ENCODE results near the gene ANKRD23. TPM values are rescaled to one million over a fixed set of nuclear protein-coding genes. Genes with fewer than 3 reads are reported as not detected.

ANKRD23 gene
- total and polyA plus RNA-seq, 2 donors (not counting 1 experiment from before 2014, with no cell fraction given), result 0.41 to 1.3 TPM

DNA sequence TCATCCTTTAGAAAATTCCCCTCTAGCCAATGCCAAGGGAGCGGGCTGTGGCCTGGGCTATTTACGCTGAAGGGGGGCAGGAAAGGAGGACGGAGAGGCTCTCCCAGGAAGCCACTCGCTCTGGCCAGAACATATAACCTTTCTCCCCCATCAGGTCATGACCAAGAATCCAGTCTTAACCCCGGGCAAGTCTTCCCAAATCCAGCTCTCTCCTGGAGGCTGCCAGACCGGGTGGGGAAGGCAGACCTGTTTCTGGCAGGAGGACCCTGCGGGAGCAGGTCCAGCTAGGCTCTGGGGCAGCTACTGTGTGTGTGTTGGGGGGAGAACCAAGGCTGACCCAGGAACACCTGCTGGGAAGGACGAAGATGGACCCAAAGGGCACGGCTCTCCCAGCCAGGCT lies 39.5 kb upstream of the ANKRD23 start:
- Histone ChIP-seq H3K9me3 (ENCODE audit: control insufficient read depth, insufficient read depth, low read depth, low read length) (no peaks in the 10 kb centered on the region), H3K36me3 (ENCODE audit: control insufficient read depth, insufficient read depth, low read length) (no peaks in the 10 kb centered on the region), H3K4me2 (ENCODE audit: extremely low read depth, insufficient read depth, low read length) (no peak overlapping the region), H3K4me3 (replicated peaks in 1 of 4; ENCODE audit: control extremely low read depth in 1 of 4, insufficient read depth in 1 of 4, low read depth in 3 of 4, low read length in 4 of 4) (no peak overlapping the region), H3K27ac (ENCODE audit: insufficient read depth, low read length) (no peak overlapping the region), H3K9ac (ENCODE audit: insufficient read depth, low read length) (no peak overlapping the region), H4K20me1 (ENCODE audit: control insufficient read depth, extremely low read depth, insufficient read depth, low read length) (no peaks in the 10 kb centered on the region), H3K27me3 (ENCODE audit: control insufficient read depth, insufficient read depth, low read length) (peaks cover 12% of the 10 kb centered on the region), H3K79me2 (ENCODE audit: control insufficient read depth, insufficient read depth, low read length) (no peaks in the 10 kb centered on the region), H3K4me1 (ENCODE audit: control insufficient read depth, extremely low read depth, insufficient read depth, low read length) (no peaks in the 10 kb centered on the region), H2AFZ (ENCODE audit: low read length) (no peak overlapping the region)
- DNase-seq (ENCODE audit: low read depth in 2 of 2), result no peak
- TF ChIP-seq EZH2 (IDR thresholded peaks at IDR 0.05; ENCODE audit: low read length, missing control alignments), result no peak
- TF ChIP-seq, protein P1, sequence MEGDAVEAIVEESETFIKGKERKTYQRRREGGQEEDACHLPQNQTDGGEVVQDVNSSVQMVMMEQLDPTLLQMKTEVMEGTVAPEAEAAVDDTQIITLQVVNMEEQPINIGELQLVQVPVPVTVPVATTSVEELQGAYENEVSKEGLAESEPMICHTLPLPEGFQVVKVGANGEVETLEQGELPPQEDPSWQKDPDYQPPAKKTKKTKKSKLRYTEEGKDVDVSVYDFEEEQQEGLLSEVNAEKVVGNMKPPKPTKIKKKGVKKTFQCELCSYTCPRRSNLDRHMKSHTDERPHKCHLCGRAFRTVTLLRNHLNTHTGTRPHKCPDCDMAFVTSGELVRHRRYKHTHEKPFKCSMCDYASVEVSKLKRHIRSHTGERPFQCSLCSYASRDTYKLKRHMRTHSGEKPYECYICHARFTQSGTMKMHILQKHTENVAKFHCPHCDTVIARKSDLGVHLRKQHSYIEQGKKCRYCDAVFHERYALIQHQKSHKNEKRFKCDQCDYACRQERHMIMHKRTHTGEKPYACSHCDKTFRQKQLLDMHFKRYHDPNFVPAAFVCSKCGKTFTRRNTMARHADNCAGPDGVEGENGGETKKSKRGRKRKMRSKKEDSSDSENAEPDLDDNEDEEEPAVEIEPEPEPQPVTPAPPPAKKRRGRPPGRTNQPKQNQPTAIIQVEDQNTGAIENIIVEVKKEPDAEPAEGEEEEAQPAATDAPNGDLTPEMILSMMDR (conservative IDR thresholded peaks at IDR 0.05 in 1 of 2, IDR thresholded peaks at IDR 0.05 in 1 of 2; ENCODE audit: low read depth in 1 of 2, low read length in 2 of 2), result no peak

DNA sequence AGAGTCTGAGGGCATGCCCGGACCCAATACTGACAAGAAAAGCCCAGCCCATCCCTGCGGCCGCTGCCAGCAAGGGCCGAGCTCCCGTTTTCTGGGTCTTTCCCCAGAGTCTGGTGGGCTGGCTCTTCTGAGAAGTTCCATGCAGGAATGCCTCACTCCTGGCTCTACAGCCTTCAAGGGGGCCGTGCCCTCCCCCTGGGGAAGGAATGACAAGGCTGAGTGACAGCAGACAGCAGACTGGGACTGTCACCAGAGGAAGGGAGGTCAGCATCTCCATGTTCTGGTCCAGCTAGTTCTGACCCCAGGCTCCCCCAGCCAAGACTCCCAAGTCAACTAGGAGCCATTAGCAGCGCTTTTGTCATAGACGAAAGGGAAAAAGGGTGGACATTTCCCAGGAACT lies 39.1 kb upstream of the ANKRD23 start:
- H3K36me3 ChIP-seq (ENCODE audit: control insufficient read depth, insufficient read depth, low read length), result no peaks in the 10 kb centered on the region
- H2AFZ ChIP-seq (ENCODE audit: low read length), result no peak overlapping the region
- H3K27me3 ChIP-seq (ENCODE audit: control insufficient read depth, insufficient read depth, low read length), result peaks cover 12% of the 10 kb centered on the region
- H3K9ac ChIP-seq (ENCODE audit: insufficient read depth, low read length), result no peak overlapping the region
- no peaks in the 10 kb centered on the region for H3K9me3 ChIP-seq (ENCODE audit: control insufficient read depth, insufficient read depth, low read depth, low read length)
- H3K4me1 ChIP-seq (ENCODE audit: control insufficient read depth, extremely low read depth, insufficient read depth, low read length), result no peaks in the 10 kb centered on the region
- TF ChIP-seq, protein P1 (conservative IDR thresholded peaks at IDR 0.05 in 1 of 2, IDR thresholded peaks at IDR 0.05 in 1 of 2; ENCODE audit: low read depth in 1 of 2, low read length in 2 of 2), result no peak
- no peak for TF ChIP-seq EZH2 (IDR thresholded peaks at IDR 0.05; ENCODE audit: low read length, missing control alignments)
- no peaks in the 10 kb centered on the region for H3K79me2 ChIP-seq (ENCODE audit: control insufficient read depth, insufficient read depth, low read length)
- no peak for DNase-seq (ENCODE audit: low read depth in 2 of 2)
- H3K4me3 ChIP-seq (replicated peaks in 1 of 4; ENCODE audit: control extremely low read depth in 1 of 4, insufficient read depth in 1 of 4, low read depth in 3 of 4, low read length in 4 of 4), result no peak overlapping the region
- H3K4me2 ChIP-seq (ENCODE audit: extremely low read depth, insufficient read depth, low read length), result no peak overlapping the region
- H3K27ac ChIP-seq (ENCODE audit: insufficient read depth, low read length), result no peak overlapping the region
- H4K20me1 ChIP-seq (ENCODE audit: control insufficient read depth, extremely low read depth, insufficient read depth, low read length), result no peaks in the 10 kb centered on the region

DNA sequence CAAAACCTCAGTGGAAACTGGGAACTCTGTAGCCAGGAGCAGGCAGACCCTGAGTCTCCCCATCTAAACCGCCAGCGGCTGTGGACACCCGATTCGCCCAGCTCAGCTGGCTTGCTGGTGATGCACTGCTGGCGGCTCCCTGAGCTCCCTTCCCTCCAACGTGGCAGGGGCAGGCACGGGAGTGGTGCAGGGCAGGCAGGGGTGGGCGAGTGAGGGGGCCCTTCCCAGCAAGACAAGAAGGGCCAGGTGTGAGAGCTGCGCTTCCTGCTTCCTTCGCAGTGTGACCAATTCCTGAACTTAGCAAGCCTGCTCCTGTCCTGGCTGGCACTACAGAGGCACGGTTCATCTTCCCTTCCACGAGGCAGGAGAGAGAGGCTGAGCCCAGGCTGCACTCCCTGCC lies 38.4 kb upstream of the ANKRD23 start:
- Histone ChIP-seq H3K4me3 (replicated peaks in 1 of 4; ENCODE audit: control extremely low read depth in 1 of 4, insufficient read depth in 1 of 4, low read depth in 3 of 4, low read length in 4 of 4) (no peak overlapping the region), H2AFZ (ENCODE audit: low read length) (no peak overlapping the region)
- no peak for DNase-seq (ENCODE audit: low read depth in 2 of 2)

More for the DNA sequence above, 38.4 kb upstream of the ANKRD23 start:
- peaks cover 12% of the 10 kb centered on the region for H3K27me3 ChIP-seq (ENCODE audit: control insufficient read depth, insufficient read depth, low read length)
- TF ChIP-seq, protein P1 (conservative IDR thresholded peaks at IDR 0.05 in 1 of 2, IDR thresholded peaks at IDR 0.05 in 1 of 2; ENCODE audit: low read depth in 1 of 2, low read length in 2 of 2), result no peak
- no peak for TF ChIP-seq EZH2 (IDR thresholded peaks at IDR 0.05; ENCODE audit: low read length, missing control alignments)
- H3K36me3 ChIP-seq (ENCODE audit: control insufficient read depth, insufficient read depth, low read length), result no peaks in the 10 kb centered on the region
- no peak overlapping the region for H3K4me2 ChIP-seq (ENCODE audit: extremely low read depth, insufficient read depth, low read length)
- H3K9ac ChIP-seq (ENCODE audit: insufficient read depth, low read length), result no peak overlapping the region
- no peaks in the 10 kb centered on the region for H3K4me1 ChIP-seq (ENCODE audit: control insufficient read depth, extremely low read depth, insufficient read depth, low read length)
- H3K9me3 ChIP-seq (ENCODE audit: control insufficient read depth, insufficient read depth, low read depth, low read length), result no peaks in the 10 kb centered on the region
- H3K79me2 ChIP-seq (ENCODE audit: control insufficient read depth, insufficient read depth, low read length), result no peaks in the 10 kb centered on the region
- no peak overlapping the region for H3K27ac ChIP-seq (ENCODE audit: insufficient read depth, low read length)
- no peaks in the 10 kb centered on the region for H4K20me1 ChIP-seq (ENCODE audit: control insufficient read depth, extremely low read depth, insufficient read depth, low read length)
